ENCODE measurements around the gene OR2C3.

Gene OR2C3

DNA sequence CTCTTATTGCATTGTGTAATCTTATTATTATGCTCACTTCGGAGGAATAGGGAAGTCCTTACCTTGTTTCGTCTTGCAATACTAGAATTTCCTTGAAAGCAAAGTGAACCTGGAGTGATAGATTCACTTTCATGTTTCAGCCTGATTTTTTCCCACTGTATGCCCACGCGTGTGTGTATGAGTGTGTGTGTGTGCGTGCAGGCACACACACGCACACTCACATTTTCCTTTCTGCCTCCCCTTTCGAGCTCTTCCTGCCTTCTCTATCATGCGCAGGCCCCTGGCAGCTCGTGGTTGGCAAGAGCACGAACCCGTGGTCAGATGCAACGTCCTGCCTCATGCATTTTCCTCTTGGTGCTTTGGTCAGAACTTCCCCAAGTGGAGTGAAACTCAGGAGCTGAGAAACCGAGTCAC lies 12.5 kb upstream of the OR2C3 start, which contains the start of gene GCSAML:
GCSAML (plus strand) TSS at position 366 of the 414 bp plus-strand sequence. CDS start 58 bp downstream, outside the sequence.
- no peak for ATAC-seq (ENCODE audit: low read depth)
- no peak within 1 kb of the TSS for H3K4me3 ChIP-seq (ENCODE audit: severe bottlenecking)
- no peak within 1 kb of the TSS for H3K27ac ChIP-seq (ENCODE audit: poor library complexity, severe bottlenecking)
- H3K9me3 ChIP-seq (ENCODE audit: severe bottlenecking), result no peaks in the 10 kb centered on the region
- DNase-seq (ENCODE audit: low spot score), result no peak
- H3K27me3 ChIP-seq (ENCODE audit: insufficient read depth, poor library complexity, severe bottlenecking), result no peaks in the 10 kb centered on the region
- TF ChIP-seq, protein P1, sequence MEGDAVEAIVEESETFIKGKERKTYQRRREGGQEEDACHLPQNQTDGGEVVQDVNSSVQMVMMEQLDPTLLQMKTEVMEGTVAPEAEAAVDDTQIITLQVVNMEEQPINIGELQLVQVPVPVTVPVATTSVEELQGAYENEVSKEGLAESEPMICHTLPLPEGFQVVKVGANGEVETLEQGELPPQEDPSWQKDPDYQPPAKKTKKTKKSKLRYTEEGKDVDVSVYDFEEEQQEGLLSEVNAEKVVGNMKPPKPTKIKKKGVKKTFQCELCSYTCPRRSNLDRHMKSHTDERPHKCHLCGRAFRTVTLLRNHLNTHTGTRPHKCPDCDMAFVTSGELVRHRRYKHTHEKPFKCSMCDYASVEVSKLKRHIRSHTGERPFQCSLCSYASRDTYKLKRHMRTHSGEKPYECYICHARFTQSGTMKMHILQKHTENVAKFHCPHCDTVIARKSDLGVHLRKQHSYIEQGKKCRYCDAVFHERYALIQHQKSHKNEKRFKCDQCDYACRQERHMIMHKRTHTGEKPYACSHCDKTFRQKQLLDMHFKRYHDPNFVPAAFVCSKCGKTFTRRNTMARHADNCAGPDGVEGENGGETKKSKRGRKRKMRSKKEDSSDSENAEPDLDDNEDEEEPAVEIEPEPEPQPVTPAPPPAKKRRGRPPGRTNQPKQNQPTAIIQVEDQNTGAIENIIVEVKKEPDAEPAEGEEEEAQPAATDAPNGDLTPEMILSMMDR (IDR thresholded peaks at IDR 0.05; ENCODE audit: poor library complexity, severe bottlenecking), result no peak
- no peaks in the 10 kb centered on the region for H3K4me1 ChIP-seq (ENCODE audit: insufficient read depth, poor library complexity, severe bottlenecking)
- H3K36me3 ChIP-seq (ENCODE audit: low read depth), result no peaks in the 10 kb centered on the region

DNA sequence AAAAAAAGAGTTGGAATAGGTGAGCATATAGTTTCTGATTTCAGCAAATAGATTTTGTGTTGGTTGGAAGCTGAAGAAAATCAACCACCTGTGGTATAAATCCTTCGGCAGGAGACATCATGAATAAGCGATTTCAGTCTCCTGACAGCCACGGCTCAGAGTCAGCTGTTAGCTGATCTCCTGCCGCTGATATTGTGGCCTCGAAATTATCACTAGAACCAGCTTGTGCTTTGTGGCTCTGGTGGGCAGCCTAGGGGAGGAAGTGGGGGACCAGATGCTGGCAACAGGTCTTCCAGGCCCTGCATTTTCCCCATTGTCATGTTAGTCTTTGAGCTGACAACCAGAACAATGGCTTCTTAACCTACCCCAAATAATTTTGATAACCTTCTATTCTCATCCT lies 11.9 kb upstream of the OR2C3 start:
- H3K27ac ChIP-seq (ENCODE audit: poor library complexity, severe bottlenecking), result no peak overlapping the region
- ATAC-seq (ENCODE audit: low read depth) (no peak), DNase-seq (ENCODE audit: low spot score) (no peak)
- no peaks in the 10 kb centered on the region for H3K27me3 ChIP-seq (ENCODE audit: insufficient read depth, poor library complexity, severe bottlenecking)
- H3K36me3 ChIP-seq (ENCODE audit: low read depth), result no peaks in the 10 kb centered on the region
- TF ChIP-seq, protein P1 (IDR thresholded peaks at IDR 0.05; ENCODE audit: poor library complexity, severe bottlenecking), result no peak
- H3K4me1 ChIP-seq (ENCODE audit: insufficient read depth, poor library complexity, severe bottlenecking), result no peaks in the 10 kb centered on the region
- H3K9me3 ChIP-seq (ENCODE audit: severe bottlenecking), result no peaks in the 10 kb centered on the region
- no peak overlapping the region for H3K4me3 ChIP-seq (ENCODE audit: severe bottlenecking)

DNA sequence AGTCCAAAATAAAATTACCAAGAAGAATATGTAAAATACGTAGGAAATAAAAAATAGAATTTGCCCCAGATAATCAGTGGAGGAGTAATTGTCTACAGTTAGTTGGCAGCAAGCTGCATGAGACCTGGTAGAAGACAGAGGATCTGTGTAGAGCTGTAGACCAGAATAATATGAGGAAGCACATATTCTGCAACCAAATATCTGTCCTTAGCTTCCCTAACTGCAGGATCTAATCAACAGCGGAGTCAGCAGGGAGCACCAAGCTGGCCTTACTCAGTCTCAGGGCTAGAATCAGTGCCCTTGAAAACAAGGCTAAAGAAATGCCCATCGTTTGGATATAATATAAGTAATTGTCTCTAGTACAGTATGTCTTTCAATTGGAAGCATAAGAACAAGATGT lies 6.6 kb upstream of the OR2C3 start:
- H3K4me1 ChIP-seq (ENCODE audit: insufficient read depth, poor library complexity, severe bottlenecking), result no peaks in the 10 kb centered on the region
- no peaks in the 10 kb centered on the region for H3K36me3 ChIP-seq (ENCODE audit: low read depth)
- no peaks in the 10 kb centered on the region for H3K27me3 ChIP-seq (ENCODE audit: insufficient read depth, poor library complexity, severe bottlenecking)
- ATAC-seq (ENCODE audit: low read depth), result no peak
- no peak overlapping the region for H3K4me3 ChIP-seq (ENCODE audit: severe bottlenecking)
- H3K27ac ChIP-seq (ENCODE audit: poor library complexity, severe bottlenecking), result no peak overlapping the region
- TF ChIP-seq, protein P1 (IDR thresholded peaks at IDR 0.05; ENCODE audit: poor library complexity, severe bottlenecking), result no peak
- H3K9me3 ChIP-seq (ENCODE audit: severe bottlenecking), result no peaks in the 10 kb centered on the region
- no peak for DNase-seq (ENCODE audit: low spot score)

DNA sequence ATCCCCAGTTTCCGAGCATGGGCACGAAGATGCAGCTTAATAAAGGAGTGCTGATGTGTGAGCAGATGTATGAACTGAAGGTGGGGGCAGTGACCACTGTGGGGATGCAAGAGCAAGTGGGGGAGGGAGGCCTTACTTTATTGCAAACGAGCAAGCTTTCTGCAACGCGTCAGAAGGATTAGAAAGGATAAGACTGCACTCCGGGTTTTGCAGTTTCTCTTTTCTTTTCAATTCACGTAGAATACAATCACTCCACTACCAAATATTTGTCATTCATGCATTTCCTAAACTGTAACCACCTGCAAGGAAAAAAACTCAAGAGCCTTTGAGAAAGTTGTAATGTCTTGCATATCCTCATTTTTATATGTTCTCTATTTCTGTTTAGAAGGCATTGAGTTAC lies 4.3 kb upstream of the OR2C3 start:
- Histone ChIP-seq H3K4me1 (ENCODE audit: insufficient read depth, poor library complexity, severe bottlenecking) (no peaks in the 10 kb centered on the region), H3K27ac (ENCODE audit: poor library complexity, severe bottlenecking) (no peak overlapping the region), H3K36me3 (ENCODE audit: low read depth) (no peaks in the 10 kb centered on the region), H3K9me3 (ENCODE audit: severe bottlenecking) (no peaks in the 10 kb centered on the region), H3K27me3 (ENCODE audit: insufficient read depth, poor library complexity, severe bottlenecking) (no peaks in the 10 kb centered on the region), H3K4me3 (ENCODE audit: severe bottlenecking) (no peak overlapping the region)
- TF ChIP-seq, protein P1 (IDR thresholded peaks at IDR 0.05; ENCODE audit: poor library complexity, severe bottlenecking), result no peak
- ATAC-seq (ENCODE audit: low read depth), result no peak
- no peak for DNase-seq (ENCODE audit: low spot score)

DNA sequence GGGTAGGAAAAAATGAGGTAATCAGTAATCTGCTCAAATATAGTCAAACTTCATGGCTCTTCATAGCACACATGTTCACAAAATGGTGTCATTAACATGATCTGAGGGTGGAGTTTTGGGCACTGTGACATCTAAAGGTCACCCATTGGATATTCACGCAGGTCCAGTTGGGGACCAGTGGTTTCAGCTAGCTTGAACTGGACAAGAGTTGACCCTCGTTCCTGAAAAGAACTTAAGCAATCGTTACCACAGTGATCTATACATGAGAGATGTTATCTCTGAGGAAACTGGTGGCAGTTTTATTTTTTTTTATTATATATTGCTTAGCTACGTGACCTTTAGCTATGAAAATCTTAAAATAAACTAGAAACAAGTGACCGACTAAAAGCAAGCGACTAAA lies 3.0 kb upstream of the OR2C3 start:
- H3K27me3 ChIP-seq (ENCODE audit: insufficient read depth, poor library complexity, severe bottlenecking), result no peaks in the 10 kb centered on the region
- H3K4me3 ChIP-seq (ENCODE audit: severe bottlenecking), result no peak overlapping the region
- no peaks in the 10 kb centered on the region for H3K4me1 ChIP-seq (ENCODE audit: insufficient read depth, poor library complexity, severe bottlenecking)
- DNase-seq (ENCODE audit: low spot score) (no peak), ATAC-seq (ENCODE audit: low read depth) (no peak)
- no peak overlapping the region for H3K27ac ChIP-seq (ENCODE audit: poor library complexity, severe bottlenecking)
- TF ChIP-seq, protein P1 (IDR thresholded peaks at IDR 0.05; ENCODE audit: poor library complexity, severe bottlenecking), result no peak
- no peaks in the 10 kb centered on the region for H3K36me3 ChIP-seq (ENCODE audit: low read depth)
- no peaks in the 10 kb centered on the region for H3K9me3 ChIP-seq (ENCODE audit: severe bottlenecking)

All from RWPE2 (cell line).